ENCODE measurements around the gene PLEKHA7.
"Not testable (repeated sequence)": the region's sequence is repeated elsewhere in the genome, so short reads cannot be mapped to it uniquely, and the experiment has no call there.

DNA sequence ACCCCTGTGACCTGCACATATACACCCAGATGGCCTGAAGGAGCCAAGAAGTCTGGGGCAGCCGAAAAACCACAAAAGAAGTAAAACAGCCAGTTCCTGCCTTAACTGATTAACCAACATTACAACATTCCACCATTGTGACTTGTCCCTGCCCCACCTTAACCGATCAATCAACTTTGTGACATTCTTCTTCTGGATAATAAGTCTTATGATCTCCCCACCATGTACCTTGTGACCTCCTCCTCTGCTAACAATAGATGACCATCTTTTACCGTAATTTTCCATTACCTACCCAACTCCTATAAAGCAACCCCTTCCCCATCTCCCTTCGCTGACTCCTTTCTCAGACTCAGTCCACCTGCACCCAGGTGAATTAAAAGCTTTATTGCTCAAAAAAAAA lies 125.2 kb downstream of the PLEKHA7 start:
- TF ChIP-seq, protein P1, sequence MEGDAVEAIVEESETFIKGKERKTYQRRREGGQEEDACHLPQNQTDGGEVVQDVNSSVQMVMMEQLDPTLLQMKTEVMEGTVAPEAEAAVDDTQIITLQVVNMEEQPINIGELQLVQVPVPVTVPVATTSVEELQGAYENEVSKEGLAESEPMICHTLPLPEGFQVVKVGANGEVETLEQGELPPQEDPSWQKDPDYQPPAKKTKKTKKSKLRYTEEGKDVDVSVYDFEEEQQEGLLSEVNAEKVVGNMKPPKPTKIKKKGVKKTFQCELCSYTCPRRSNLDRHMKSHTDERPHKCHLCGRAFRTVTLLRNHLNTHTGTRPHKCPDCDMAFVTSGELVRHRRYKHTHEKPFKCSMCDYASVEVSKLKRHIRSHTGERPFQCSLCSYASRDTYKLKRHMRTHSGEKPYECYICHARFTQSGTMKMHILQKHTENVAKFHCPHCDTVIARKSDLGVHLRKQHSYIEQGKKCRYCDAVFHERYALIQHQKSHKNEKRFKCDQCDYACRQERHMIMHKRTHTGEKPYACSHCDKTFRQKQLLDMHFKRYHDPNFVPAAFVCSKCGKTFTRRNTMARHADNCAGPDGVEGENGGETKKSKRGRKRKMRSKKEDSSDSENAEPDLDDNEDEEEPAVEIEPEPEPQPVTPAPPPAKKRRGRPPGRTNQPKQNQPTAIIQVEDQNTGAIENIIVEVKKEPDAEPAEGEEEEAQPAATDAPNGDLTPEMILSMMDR (IDR thresholded peaks at IDR 0.05), result not testable (repeated sequence)
- TF ChIP-seq POLR2A (IDR thresholded peaks at IDR 0.05), result not testable (repeated sequence)
